ENCODE results near the gene AFDN. TPM values are rescaled to one million over a fixed set of nuclear protein-coding genes. Genes with fewer than 3 reads are reported as not detected.

The AFDN gene
- total RNA-seq, 3 donors from 2014 or later (not counting 1 experiment from before 2014, with no cell fraction given): 6.3 to 9.3 (median 7.9) TPM

GRCh38 chr6:167811442-167812087 lies 15.1 kb upstream of the AFDN start:
- ATAC-seq (no peak), DNase-seq (peak in 1 of 2 donors; percentile 21)
- Mint-ChIP-seq H3K9me3 (no peaks in the 10 kb centered on the region), H3K27me3 (ENCODE audit: low read depth in 2 of 2) (peaks cover 10 to 15% of the 10 kb centered on the region in 2 donors), H3K27ac (no peak overlapping the region), H3K4me3 (no peak overlapping the region), H3K36me3 (no peaks in the 10 kb centered on the region), H3K4me1 (no peaks in the 10 kb centered on the region)
- Histone ChIP-seq H3K36me3 (ENCODE audit: control insufficient read depth, insufficient read depth, low read length) (no peaks in the 10 kb centered on the region), H3K27ac (ENCODE audit: low read length) (no peak overlapping the region), H3K4me3 (ENCODE audit: low read length) (no peak overlapping the region), H3K27me3 (ENCODE audit: control insufficient read depth, insufficient read depth, low read length) (peaks cover 9% of the 10 kb centered on the region), H3K4me1 (ENCODE audit: control insufficient read depth, insufficient read depth, low read length) (no peaks in the 10 kb centered on the region), H3K9me3 (ENCODE audit: control insufficient read depth, insufficient read depth, low read length) (no peaks in the 10 kb centered on the region)
- intact Hi-C loops (cut with micrococcal nuclease): no loop called here
- TF ChIP-seq CTCF (IDR thresholded peaks at IDR 0.05): no peak
- 90% methylated on average over 5 of the region's 5 CpGs for WGBS (ENCODE audit: insufficient coverage)

GRCh38 chr6:167812088-167812487 lies 14.6 kb upstream of the AFDN start:
- H3K27me3 Mint-ChIP-seq (ENCODE audit: low read depth in 2 of 2): peaks cover 13 to 19% of the 10 kb centered on the region in 2 donors
- intact Hi-C loops (cut with micrococcal nuclease): no loop called here
- WGBS (ENCODE audit: insufficient coverage): 82% methylated on average over 2 of the region's 2 CpGs

GRCh38 chr6:167815296-167815980 lies 11.3 kb upstream of the AFDN start:
- H3K9me3 Mint-ChIP-seq: no peaks in the 10 kb centered on the region
- peaks cover 30 to 43% of the 10 kb centered on the region in 2 donors for H3K27me3 Mint-ChIP-seq (ENCODE audit: low read depth in 2 of 2)
- H3K4me3 Mint-ChIP-seq: peak overlapping the region; percentile 14
- WGBS (ENCODE audit: insufficient coverage): 89% methylated on average over 25 of the region's 25 CpGs
- no peak for ATAC-seq
- no peak overlapping the region for H3K27ac ChIP-seq (ENCODE audit: low read length)
- H3K27ac Mint-ChIP-seq: no peak overlapping the region
- H3K9me3 ChIP-seq (ENCODE audit: control insufficient read depth, insufficient read depth, low read length): no peaks in the 10 kb centered on the region
- no peak overlapping the region for H3K4me3 ChIP-seq (ENCODE audit: low read length)
- H3K4me1 Mint-ChIP-seq: no peaks in the 10 kb centered on the region
- no peak for TF ChIP-seq CTCF (IDR thresholded peaks at IDR 0.05)
- DNase-seq: no peak
- H3K36me3 Mint-ChIP-seq: no peaks in the 10 kb centered on the region
- no peaks in the 10 kb centered on the region for H3K4me1 ChIP-seq (ENCODE audit: control insufficient read depth, insufficient read depth, low read length)
- intact Hi-C loops (cut with micrococcal nuclease): no loop called here
- no peaks in the 10 kb centered on the region for H3K36me3 ChIP-seq (ENCODE audit: control insufficient read depth, insufficient read depth, low read length)
- H3K27me3 ChIP-seq (ENCODE audit: control insufficient read depth, insufficient read depth, low read length): peaks cover 4% of the 10 kb centered on the region

More at GRCh38 chr6:167812088-167812487, 14.6 kb upstream of the AFDN start:
- DNase-seq (no peak), ATAC-seq (no peak)
- Histone ChIP-seq H3K4me1 (ENCODE audit: control insufficient read depth, insufficient read depth, low read length) (no peaks in the 10 kb centered on the region), H3K9me3 (ENCODE audit: control insufficient read depth, insufficient read depth, low read length) (no peaks in the 10 kb centered on the region), H3K27me3 (ENCODE audit: control insufficient read depth, insufficient read depth, low read length) (peaks cover 8% of the 10 kb centered on the region), H3K36me3 (ENCODE audit: control insufficient read depth, insufficient read depth, low read length) (no peaks in the 10 kb centered on the region), H3K27ac (ENCODE audit: low read length) (no peak overlapping the region), H3K4me3 (ENCODE audit: low read length) (no peak overlapping the region)
- H3K4me1 Mint-ChIP-seq: no peaks in the 10 kb centered on the region
- no peaks in the 10 kb centered on the region for H3K36me3 Mint-ChIP-seq
- TF ChIP-seq CTCF (IDR thresholded peaks at IDR 0.05): no peak
- H3K4me3 Mint-ChIP-seq: no peak overlapping the region
- no peak overlapping the region for H3K27ac Mint-ChIP-seq
- H3K9me3 Mint-ChIP-seq: no peaks in the 10 kb centered on the region

Data from natural killer cell (primary cell).